HL-60 (cell line): ENCODE results near the gene PTBP2.

ENCODE experiments used
- DNase-seq, 2 experiments: peaks; one replicate each; pipeline ENCODE4 v3.0.0-alpha.2; 2010 to 2020; ENCODE audit warnings: low read depth in 1 of 2, low spot score in 1 of 2
- H3K27ac ChIP-seq: fragments of 250-450 bp; sonication (Bioruptor Pico); replicated peaks from 2 replicates; pipeline ENCODE4 v1.5.1; 2020; ENCODE audit warnings: mild to moderate bottlenecking, moderate library complexity
- H3K27me3 ChIP-seq: fragments of 250-450 bp; sonication (Bioruptor Pico); 2 replicates; pipeline ENCODE4 v1.5.1; 2021; ENCODE audit warnings: mild to moderate bottlenecking, moderate library complexity; ENCODE audit not compliant: insufficient read depth, poor library complexity, severe bottlenecking
- H3K4me3 ChIP-seq: replicated peaks from 2 replicates; pipeline ENCODE4 v1.5.1; 2011; ENCODE audit warnings: mild to moderate bottlenecking, control low read depth, low read length; ENCODE audit not compliant: insufficient read depth
- CTCF ChIP-seq: IDR thresholded peaks from one replicate; pipeline ENCODE4 v1.5.1; 2011; ENCODE audit warnings: low read length, control low read depth, inconsistent platforms; ENCODE audit not compliant: insufficient read depth
- GABPA ChIP-seq: IDR thresholded peaks from 2 replicates; pipeline ENCODE4 v1.6.1; 2012; ENCODE audit warnings: low read depth
- POLR2AphosphoS5 ChIP-seq: IDR thresholded peaks from 2 replicates; pipeline ENCODE4 v1.6.1; 2012; ENCODE audit warnings: low read depth
- SPI1 ChIP-seq: IDR thresholded peaks from 2 replicates; pipeline ENCODE4 v1.6.1; 2012; ENCODE audit warnings: low read depth, mild to moderate bottlenecking, borderline replicate concordance
- TF ChIP-seq, protein P1 (sequence below): IDR thresholded peaks from 2 replicates; pipeline ENCODE4 v1.6.1; 2012; ENCODE audit warnings: low read depth; ENCODE audit not compliant: insufficient replicate concordance

The PTBP2 gene

DNA sequence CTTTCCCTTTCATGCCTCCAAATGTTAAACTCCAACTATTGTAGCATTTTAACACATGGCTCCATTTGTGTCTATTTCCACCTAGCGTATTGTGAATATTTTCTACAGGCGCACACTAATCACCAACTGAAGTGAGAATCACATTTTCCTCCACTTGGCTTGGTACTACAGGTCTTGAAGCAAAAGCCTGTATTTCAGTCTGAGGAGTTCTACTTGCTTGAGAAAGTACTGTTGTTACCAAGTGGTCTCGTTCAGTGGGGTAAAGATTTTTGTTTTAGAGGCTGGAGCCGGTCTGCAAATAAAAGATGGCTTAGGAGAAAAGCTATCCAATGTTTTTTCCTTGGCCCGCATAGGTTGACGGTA is 550 bp upstream of the PTBP2 start:
- TF ChIP-seq SPI1 = no peak
- TF ChIP-seq GABPA = no peak
- no peak for TF ChIP-seq CTCF
- TF ChIP-seq, protein P1, sequence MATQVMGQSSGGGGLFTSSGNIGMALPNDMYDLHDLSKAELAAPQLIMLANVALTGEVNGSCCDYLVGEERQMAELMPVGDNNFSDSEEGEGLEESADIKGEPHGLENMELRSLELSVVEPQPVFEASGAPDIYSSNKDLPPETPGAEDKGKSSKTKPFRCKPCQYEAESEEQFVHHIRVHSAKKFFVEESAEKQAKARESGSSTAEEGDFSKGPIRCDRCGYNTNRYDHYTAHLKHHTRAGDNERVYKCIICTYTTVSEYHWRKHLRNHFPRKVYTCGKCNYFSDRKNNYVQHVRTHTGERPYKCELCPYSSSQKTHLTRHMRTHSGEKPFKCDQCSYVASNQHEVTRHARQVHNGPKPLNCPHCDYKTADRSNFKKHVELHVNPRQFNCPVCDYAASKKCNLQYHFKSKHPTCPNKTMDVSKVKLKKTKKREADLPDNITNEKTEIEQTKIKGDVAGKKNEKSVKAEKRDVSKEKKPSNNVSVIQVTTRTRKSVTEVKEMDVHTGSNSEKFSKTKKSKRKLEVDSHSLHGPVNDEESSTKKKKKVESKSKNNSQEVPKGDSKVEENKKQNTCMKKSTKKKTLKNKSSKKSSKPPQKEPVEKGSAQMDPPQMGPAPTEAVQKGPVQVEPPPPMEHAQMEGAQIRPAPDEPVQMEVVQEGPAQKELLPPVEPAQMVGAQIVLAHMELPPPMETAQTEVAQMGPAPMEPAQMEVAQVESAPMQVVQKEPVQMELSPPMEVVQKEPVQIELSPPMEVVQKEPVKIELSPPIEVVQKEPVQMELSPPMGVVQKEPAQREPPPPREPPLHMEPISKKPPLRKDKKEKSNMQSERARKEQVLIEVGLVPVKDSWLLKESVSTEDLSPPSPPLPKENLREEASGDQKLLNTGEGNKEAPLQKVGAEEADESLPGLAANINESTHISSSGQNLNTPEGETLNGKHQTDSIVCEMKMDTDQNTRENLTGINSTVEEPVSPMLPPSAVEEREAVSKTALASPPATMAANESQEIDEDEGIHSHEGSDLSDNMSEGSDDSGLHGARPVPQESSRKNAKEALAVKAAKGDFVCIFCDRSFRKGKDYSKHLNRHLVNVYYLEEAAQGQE = no peak
- no peak for TF ChIP-seq POLR2AphosphoS5
- DNase-seq = no peak
- H3K4me3 ChIP-seq = peak overlapping the region; percentile 74
- no peaks in the 10 kb centered on the region for H3K27me3 ChIP-seq
- H3K27ac ChIP-seq = peak overlapping the region; percentile 97

DNA sequence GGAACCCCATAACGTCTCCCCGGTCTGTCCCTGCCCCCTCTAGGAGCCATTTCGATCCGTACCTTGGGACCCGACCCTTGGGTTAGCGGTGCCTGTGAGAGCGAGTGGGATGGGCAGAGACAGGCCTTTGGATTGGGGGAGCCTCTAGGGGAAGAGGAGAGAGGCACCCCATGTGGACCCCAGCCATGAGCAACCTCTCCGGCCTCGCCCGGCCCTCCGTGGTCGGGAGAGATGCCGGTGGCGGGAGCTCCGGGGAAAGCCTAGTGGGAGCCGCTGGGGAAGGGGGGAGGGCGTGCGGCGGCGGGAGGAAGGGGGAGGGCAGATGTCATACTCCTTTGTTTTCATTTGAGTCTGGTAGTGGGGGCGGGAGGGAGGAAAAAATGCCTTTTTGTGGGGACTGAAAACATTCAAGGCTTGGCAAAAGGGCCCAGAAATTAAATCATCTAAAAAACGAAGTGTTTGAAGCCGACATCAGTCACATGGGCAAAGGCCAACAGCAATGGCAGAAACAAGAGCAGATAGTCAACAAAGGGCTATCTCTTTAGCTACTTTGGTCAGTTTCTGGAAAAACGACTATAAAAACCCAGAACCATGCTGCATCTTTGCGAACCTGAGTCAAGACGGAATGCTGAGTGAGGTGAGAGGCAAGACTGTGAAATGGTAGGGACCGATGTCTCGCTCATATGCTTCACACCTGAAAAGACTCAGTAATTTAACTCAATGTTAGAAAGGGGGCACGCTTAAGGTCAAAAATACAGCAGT is 758 bp downstream of the PTBP2 start:
- no peak for TF ChIP-seq GABPA
- no peak for TF ChIP-seq POLR2AphosphoS5
- TF ChIP-seq CTCF = no peak
- no peak for TF ChIP-seq SPI1
- TF ChIP-seq, protein P1 = no peak
- Histone ChIP-seq H3K4me3 (peak overlapping the region; percentile 74), H3K27me3 (no peaks in the 10 kb centered on the region), H3K27ac (peak overlapping the region; percentile 97)
- peak in 1 of 2 experiments; percentile 40 for DNase-seq

DNA sequence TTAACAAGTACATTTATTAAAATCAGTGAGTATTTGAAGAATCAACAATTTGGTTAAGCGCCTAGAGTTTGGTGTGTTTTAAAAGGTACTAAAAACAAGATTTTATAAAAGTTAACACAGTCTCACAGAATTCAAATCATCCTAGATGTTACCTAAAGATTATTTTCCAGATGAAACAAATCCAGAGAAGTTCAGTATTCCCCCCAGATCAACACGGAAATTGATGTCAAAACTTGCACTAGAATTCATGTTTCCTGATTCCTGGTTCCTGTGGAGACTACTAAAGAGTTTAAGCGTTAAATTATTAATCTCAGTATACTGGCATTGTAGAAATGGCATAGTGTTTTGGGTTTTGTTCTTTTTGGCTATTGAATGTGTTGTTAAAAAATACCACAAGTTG is 1.4 kb downstream of the PTBP2 start:
- Histone ChIP-seq H3K4me3 (peak overlapping the region; percentile 74), H3K27ac (peak overlapping the region; percentile 97), H3K27me3 (no peaks in the 10 kb centered on the region)
- TF ChIP-seq GABPA = no peak
- DNase-seq = no peak

DNA sequence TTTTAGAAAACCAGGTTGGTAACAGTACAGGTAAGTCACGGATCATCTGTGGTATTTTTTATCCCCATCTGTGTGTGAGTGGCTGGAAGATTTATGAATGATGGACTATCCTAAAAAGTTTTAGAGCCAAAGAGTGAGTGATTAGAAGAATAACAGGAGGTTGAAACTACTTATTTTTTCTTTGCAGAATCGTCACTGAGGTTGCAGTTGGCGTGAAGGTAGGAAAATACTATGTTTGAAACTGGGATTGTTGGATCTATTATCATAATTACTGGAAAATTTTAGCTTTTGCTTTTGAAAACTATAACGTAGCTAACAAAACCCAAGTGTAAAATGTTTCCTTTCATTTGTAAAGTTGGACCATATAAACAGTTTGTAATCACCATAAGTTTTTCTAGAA is 1.8 kb downstream of the PTBP2 start:
- no peaks in the 10 kb centered on the region for H3K27me3 ChIP-seq
- no peak for DNase-seq
- TF ChIP-seq POLR2AphosphoS5 (no peak), CTCF (no peak), SPI1 (no peak), GABPA (no peak)
- TF ChIP-seq, protein P1 = no peak
- H3K27ac ChIP-seq = peak overlapping the region; percentile 97
- H3K4me3 ChIP-seq = peak overlapping the region; percentile 74
